HG02571 (cell line): ENCODE results near the gene AKAP3.

Experiments
- ATAC-seq: cut with Tn5 transposase; IDR thresholded peaks from one replicate; pipeline ENCODE4 v1.9.1; 2021; ENCODE audit warnings: mild to moderate bottlenecking, moderate library complexity; ENCODE audit not compliant: unreplicated experiment

The AKAP3 gene

GRCh38 chr12:4603421-4603820, 45.4 kb downstream of the AKAP3 start:
- ATAC-seq, result no peak

DNA sequence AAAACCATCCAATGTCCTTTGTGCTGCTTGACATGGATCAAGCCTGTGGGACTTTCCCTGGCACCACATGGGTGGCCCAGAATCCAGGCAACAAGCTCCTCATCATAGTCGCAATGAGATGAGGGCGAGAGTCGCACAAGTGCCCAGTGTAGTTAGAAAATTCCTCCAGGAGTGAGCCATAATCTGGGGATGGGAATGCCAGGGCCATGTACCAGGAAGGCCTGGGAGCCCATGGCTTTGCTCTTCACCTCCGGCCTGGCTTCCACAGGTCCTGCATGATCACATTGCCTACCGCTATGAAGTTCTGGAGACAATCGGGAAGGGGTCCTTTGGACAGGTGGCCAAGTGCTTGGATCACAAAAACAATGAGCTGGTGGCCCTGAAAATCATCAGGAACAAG, 53.0 kb downstream of the AKAP3 start:
- ATAC-seq, result no peak

DNA sequence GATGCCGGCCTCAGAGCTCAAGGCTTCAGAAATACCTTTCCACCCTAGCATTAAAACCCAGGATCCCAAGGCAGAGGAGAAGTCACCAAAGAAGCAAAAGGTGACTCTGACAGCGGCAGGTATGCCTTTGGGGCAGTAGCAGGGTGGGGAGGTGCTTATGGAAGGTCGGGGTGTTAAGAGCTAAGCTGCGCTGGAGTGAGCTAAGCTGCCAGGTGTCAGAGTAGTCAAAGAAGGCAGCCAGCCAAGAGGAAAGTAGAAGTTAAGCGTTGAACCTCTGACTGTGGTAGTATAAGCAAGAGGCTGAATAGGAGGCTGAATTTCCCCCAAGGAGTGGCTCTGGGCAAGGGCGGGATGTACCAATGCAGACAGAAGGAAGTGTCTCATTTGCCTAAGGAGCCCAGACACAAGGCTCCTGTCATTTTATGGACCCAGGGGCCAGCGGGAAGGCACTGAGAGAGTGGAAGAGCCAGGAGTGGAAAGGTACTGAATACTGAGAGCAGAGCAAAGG, 57.6 kb downstream of the AKAP3 start:
- no peak for ATAC-seq

DNA sequence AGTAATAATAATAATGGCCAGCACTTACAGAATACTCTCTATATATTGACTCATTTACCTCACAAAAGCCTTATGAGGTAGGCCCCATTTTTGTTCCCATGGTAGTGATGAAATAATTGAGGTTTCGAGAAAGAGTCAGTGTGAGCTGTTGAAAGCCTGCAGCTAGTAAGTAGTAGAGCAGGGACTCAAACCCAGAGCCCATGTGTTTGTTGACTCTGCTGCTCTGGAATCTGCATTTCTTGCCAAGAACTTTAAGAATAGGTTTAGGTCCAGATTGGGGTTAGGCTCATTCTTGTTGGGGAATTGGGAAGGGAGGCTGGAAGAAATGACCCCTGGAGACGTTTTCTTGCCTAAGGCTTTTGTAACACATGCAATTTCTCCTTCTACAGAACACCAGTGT, 58.9 kb downstream of the AKAP3 start:
- no peak for ATAC-seq

GRCh38 chr12:4588916-4589315, 59.9 kb downstream of the AKAP3 start:
- no peak for ATAC-seq

DNA sequence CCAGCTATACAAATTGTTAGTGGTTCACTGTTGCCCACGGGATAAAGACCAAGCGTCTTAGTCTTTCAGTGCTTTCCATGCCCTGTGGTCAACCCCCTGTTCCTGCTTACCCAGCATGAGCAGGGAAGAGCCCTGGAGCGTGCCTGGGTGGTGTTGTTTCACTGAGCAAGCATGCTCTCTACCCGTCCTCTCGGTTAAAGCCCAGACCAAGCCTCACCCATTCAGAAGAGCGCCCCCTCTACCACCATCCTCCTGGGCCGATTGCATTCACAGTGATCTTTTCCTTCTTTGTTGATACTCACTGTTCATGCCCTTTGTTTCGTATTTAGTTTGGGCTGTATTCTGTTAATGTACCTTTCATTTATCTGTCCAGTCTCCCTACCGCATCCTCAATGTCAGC, 61.7 kb downstream of the AKAP3 start:
- ATAC-seq, result no peak

- no peak for ATAC-seq
These were observed 62.4 kb downstream of the AKAP3 start for GRCh38 chr12:4586500-4586899.

- ATAC-seq, result no peak
These were observed 64.0 kb downstream of the AKAP3 start for GRCh38 chr12:4584896-4585295.

- no peak for ATAC-seq
These were observed 64.6 kb downstream of the AKAP3 start for GRCh38 chr12:4584281-4584680.

DNA sequence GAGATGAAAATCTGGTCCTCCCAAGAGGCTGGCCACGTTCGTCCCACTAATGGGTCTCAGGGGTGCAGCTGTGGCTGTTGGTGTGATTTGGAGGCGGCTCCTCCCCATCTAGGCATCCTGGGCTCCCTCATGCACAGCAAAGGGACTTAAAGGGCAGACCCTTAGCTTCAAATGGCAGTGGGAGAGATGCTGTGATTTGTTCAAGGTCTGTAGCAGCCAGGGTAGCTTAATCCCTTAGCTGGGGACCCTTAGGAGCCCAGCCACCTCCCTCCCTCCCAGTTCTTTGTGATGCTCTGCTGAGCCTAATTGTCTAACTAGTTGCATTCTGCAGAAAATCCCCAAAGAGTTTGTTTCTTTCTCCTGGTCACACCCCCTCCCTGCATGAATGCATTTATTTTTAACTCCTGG, 68.6 kb downstream of the AKAP3 start:
- ATAC-seq, result no peak

- ATAC-seq, result no peak
These were observed 69.3 kb downstream of the AKAP3 start for GRCh38 chr12:4579305-4580102.

DNA sequence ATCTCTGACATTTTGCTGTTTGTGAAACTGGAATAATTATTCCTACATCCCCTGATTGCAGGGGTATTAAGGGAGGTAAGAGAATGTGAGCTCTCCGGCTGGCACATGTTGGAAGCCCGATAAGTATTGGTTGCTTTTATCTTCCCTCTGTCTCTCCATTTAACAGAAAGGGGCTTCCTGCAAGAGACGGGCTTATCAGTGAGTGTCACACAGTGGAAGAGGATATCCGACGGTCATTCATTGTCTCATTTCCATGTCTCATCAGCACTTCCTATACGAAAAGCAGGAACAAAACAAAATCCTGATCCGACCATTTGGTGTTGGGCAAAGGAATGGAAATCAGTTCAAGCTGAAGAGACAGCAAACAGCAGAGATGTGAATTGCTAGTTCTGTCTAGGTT, 76.2 kb downstream of the AKAP3 start:
- ATAC-seq, result no peak

DNA sequence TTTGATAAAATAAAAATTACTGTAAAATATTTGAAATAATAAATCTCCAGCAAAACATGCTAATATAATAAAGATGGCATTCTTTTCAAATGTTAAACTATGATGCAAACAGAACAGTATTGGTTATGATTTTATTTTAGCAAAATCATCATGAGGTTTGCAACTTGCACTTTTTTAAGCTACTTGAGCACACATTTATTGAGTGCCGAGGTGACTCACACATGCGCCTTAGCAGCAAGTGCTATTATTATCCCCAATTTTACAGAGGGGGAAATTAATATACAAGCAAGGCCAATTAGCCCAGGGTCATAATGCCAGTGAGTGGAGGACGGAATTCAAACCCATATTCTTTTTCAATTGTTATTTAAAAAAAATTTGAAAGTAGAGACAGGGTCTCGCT, 79.6 kb downstream of the AKAP3 start:
- ATAC-seq, result no peak

DNA sequence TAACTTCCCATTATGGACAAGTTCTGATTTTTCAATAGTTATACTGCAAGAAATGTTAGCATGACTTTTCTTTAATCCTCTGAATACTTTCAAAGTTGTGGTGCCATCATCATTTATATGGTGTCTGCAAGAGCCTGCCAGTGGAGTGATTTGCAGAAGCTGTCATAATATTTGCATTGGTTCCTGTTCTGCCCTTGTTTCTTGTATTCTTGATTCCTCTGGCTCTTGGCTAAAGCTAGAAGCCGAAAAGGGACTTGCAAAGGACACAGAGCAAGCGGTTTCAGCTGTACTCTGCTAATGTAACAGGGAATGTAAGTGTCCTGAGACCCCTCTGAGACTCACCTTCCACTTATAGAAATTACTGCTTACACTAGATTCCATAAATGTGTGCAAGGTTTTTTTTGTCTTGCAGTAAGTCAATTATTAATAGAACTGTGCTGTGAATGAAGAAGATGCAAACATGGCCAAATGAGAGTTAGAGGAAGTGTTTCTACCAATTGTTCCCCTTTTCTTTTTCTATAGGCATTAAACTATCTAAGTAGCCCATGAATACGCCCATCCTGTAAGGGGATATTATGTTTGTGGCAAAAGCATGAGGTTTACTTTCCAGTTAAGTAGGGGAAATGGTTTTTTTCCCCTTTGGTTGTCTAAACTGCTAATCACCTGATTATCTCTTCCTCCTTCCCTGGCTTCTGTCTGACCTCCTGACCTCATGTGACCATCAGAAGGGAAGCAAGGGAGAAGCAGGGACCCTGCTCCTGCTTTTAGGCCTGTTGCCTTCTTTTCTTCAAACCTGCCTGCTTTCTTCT, 81.6 kb downstream of the AKAP3 start:
- ATAC-seq, result no peak

DNA sequence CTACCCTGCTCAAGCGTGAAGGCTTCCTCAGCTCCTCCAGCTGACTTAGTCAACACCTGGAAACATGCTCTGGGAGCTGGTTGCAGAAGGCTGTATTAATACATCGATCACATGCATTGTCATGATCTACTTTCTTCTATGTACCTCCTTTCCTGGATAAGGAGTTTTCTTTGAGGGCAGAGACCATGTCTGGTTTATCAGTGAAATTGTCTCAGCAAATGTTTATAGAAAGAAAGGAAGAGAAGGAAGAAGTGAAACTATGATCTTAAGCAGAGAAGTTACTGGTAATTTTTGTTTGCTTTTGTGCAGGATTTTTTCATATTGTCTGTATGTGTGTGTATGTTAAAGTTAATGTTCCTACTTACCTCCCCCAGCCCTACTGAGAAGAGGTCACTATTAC, 82.4 kb downstream of the AKAP3 start:
- ATAC-seq, result no peak
